Suprapubic skin (tissue), 4 donors: ENCODE measurements around the gene SLC22A4.

Source experiments
- EP300 ChIP-seq: sonication (generic); formaldehyde crosslinking; IDR thresholded peaks from one replicate; pipeline ENCODE4 v1.6.1; 2017; ENCODE audit warnings: antibody characterized with exemption
- POLR2A ChIP-seq, 2 donors: fragments of 450-650 bp; IDR thresholded peaks; one replicate each; pipeline ENCODE4 v1.6.1; 2017; ENCODE audit warnings: antibody characterized with exemption in 2 of 2, mild to moderate bottlenecking in 2 of 2, moderate library complexity in 2 of 2
- POLR2AphosphoS5 ChIP-seq, 3 donors: sonication (generic); formaldehyde crosslinking; IDR thresholded peaks; one replicate each; pipeline ENCODE4 v1.6.1; 2017; ENCODE audit warnings: antibody characterized with exemption in 3 of 3
- TF ChIP-seq, protein P1 (sequence below), 2 donors: fragments of 200-600 bp in 1 of 2; fragments of 450-650 bp in 1 of 2; sonication (generic) in 1 of 2; IDR thresholded peaks; one replicate each; pipeline ENCODE4 v1.5.1; 2016 to 2019; ENCODE audit warnings: antibody characterized with exemption in 2 of 2, mild to moderate bottlenecking in 1 of 2, moderate library complexity in 1 of 2

DNA sequence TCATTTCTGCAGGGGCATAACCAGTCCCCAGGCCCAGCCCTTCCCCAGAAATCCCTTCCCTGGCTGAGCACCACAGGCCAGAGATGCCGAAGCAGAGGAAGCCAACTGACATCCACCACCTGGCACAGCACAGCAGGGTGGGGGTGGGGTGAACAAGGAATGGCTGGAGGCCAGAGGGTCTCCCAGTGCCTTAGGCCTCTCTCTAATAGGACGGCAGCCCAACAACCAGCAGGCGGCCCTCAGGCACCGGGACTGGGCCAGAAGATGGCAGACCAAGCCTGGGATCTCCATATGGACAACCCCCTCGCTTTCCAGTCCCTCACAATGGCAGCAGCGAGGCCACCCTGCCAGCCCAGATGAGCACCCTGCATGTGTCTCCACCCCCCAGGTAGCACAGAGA is 23.5 kb upstream of the SLC22A4 start:
- TF ChIP-seq EP300 (no peak), POLR2A (IDR thresholded peaks at IDR 0.05) (no peak), POLR2AphosphoS5 (IDR thresholded peaks at IDR 0.05) (no peak)
- TF ChIP-seq, protein P1, sequence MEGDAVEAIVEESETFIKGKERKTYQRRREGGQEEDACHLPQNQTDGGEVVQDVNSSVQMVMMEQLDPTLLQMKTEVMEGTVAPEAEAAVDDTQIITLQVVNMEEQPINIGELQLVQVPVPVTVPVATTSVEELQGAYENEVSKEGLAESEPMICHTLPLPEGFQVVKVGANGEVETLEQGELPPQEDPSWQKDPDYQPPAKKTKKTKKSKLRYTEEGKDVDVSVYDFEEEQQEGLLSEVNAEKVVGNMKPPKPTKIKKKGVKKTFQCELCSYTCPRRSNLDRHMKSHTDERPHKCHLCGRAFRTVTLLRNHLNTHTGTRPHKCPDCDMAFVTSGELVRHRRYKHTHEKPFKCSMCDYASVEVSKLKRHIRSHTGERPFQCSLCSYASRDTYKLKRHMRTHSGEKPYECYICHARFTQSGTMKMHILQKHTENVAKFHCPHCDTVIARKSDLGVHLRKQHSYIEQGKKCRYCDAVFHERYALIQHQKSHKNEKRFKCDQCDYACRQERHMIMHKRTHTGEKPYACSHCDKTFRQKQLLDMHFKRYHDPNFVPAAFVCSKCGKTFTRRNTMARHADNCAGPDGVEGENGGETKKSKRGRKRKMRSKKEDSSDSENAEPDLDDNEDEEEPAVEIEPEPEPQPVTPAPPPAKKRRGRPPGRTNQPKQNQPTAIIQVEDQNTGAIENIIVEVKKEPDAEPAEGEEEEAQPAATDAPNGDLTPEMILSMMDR (IDR thresholded peaks at IDR 0.05) = no peak
